ENCODE data around the gene MRPS31.

The MRPS31 gene

GRCh38 chr13:40801255-40802217 lies 30.5 kb upstream of the MRPS31 start:
- no peaks in the 10 kb centered on the region for H3K9me3 ChIP-seq (ENCODE audit: low read length)
- peaks cover 27% of the 10 kb centered on the region for H3K36me3 ChIP-seq (ENCODE audit: insufficient read depth, low read length)
- no peak overlapping the region for H3K9ac ChIP-seq (ENCODE audit: low read length)
- H3K27ac ChIP-seq (ENCODE audit: low read depth, low read length) = no peak overlapping the region
- H3K4me3 ChIP-seq (ENCODE audit: low read depth in 1 of 2, low read length in 2 of 2) = no peak overlapping the region
- no peaks in the 10 kb centered on the region for H3K27me3 ChIP-seq (ENCODE audit: control insufficient read depth in 1 of 2, insufficient read depth in 2 of 2, low read length in 2 of 2)
- no peaks in the 10 kb centered on the region for H3K4me1 ChIP-seq (ENCODE audit: insufficient read depth, low read length)

- H3K27ac ChIP-seq (ENCODE audit: low read depth, low read length) = no peak overlapping the region
- no peak overlapping the region for H3K4me3 ChIP-seq (ENCODE audit: low read depth in 1 of 2, low read length in 2 of 2)
- no peak overlapping the region for H3K9ac ChIP-seq (ENCODE audit: low read length)
- peaks cover 26% of the 10 kb centered on the region for H3K36me3 ChIP-seq (ENCODE audit: insufficient read depth, low read length)
- H3K9me3 ChIP-seq (ENCODE audit: low read length) = no peaks in the 10 kb centered on the region
- H3K27me3 ChIP-seq (ENCODE audit: control insufficient read depth in 1 of 2, insufficient read depth in 2 of 2, low read length in 2 of 2) = no peaks in the 10 kb centered on the region
- no peaks in the 10 kb centered on the region for H3K4me1 ChIP-seq (ENCODE audit: insufficient read depth, low read length)
Observed at GRCh38 chr13:40800559-40800958, 29.6 kb upstream of the MRPS31 start.

- no peaks in the 10 kb centered on the region for H3K27me3 ChIP-seq (ENCODE audit: control insufficient read depth in 1 of 2, insufficient read depth in 2 of 2, low read length in 2 of 2)
- H3K36me3 ChIP-seq (ENCODE audit: insufficient read depth, low read length) = peaks cover 17% of the 10 kb centered on the region
- no peak overlapping the region for H3K27ac ChIP-seq (ENCODE audit: low read depth, low read length)
- no peaks in the 10 kb centered on the region for H3K4me1 ChIP-seq (ENCODE audit: insufficient read depth, low read length)
- H3K9me3 ChIP-seq (ENCODE audit: low read length) = no peaks in the 10 kb centered on the region
- H3K4me3 ChIP-seq (ENCODE audit: low read depth in 1 of 2, low read length in 2 of 2) = no peak overlapping the region
- no peak overlapping the region for H3K9ac ChIP-seq (ENCODE audit: low read length)
Observed at GRCh38 chr13:40799508-40799907, 28.5 kb upstream of the MRPS31 start.

GRCh38 chr13:40798380-40798779 lies 27.4 kb upstream of the MRPS31 start:
- Histone ChIP-seq H3K9ac (ENCODE audit: low read length) (no peak overlapping the region), H3K36me3 (ENCODE audit: insufficient read depth, low read length) (peaks cover 17% of the 10 kb centered on the region), H3K4me1 (ENCODE audit: insufficient read depth, low read length) (no peaks in the 10 kb centered on the region), H3K27ac (ENCODE audit: low read depth, low read length) (no peak overlapping the region), H3K9me3 (ENCODE audit: low read length) (no peaks in the 10 kb centered on the region), H3K4me3 (ENCODE audit: low read depth in 1 of 2, low read length in 2 of 2) (no peak overlapping the region), H3K27me3 (ENCODE audit: control insufficient read depth in 1 of 2, insufficient read depth in 2 of 2, low read length in 2 of 2) (no peaks in the 10 kb centered on the region)

GRCh38 chr13:40796649-40797048 lies 25.7 kb upstream of the MRPS31 start:
- Histone ChIP-seq H3K9ac (ENCODE audit: low read length) (no peak overlapping the region), H3K27ac (ENCODE audit: low read depth, low read length) (no peak overlapping the region), H3K27me3 (ENCODE audit: control insufficient read depth in 1 of 2, insufficient read depth in 2 of 2, low read length in 2 of 2) (no peaks in the 10 kb centered on the region), H3K4me3 (ENCODE audit: low read depth in 1 of 2, low read length in 2 of 2) (no peak overlapping the region), H3K9me3 (ENCODE audit: low read length) (no peaks in the 10 kb centered on the region), H3K36me3 (ENCODE audit: insufficient read depth, low read length) (peaks cover 17% of the 10 kb centered on the region), H3K4me1 (ENCODE audit: insufficient read depth, low read length) (no peaks in the 10 kb centered on the region)

- Histone ChIP-seq H3K9ac (ENCODE audit: low read length) (no peak overlapping the region), H3K4me1 (ENCODE audit: insufficient read depth, low read length) (no peaks in the 10 kb centered on the region), H3K36me3 (ENCODE audit: insufficient read depth, low read length) (peaks cover 9% of the 10 kb centered on the region), H3K9me3 (ENCODE audit: low read length) (no peaks in the 10 kb centered on the region), H3K27ac (ENCODE audit: low read depth, low read length) (no peak overlapping the region), H3K27me3 (ENCODE audit: control insufficient read depth in 1 of 2, insufficient read depth in 2 of 2, low read length in 2 of 2) (no peaks in the 10 kb centered on the region), H3K4me3 (ENCODE audit: low read depth in 1 of 2, low read length in 2 of 2) (no peak overlapping the region)
Observed at GRCh38 chr13:40794414-40795368, 23.7 kb upstream of the MRPS31 start.

GRCh38 chr13:40793339-40793738 lies 22.3 kb upstream of the MRPS31 start:
- Histone ChIP-seq H3K36me3 (ENCODE audit: insufficient read depth, low read length) (no peaks in the 10 kb centered on the region), H3K27me3 (ENCODE audit: control insufficient read depth in 1 of 2, insufficient read depth in 2 of 2, low read length in 2 of 2) (no peaks in the 10 kb centered on the region), H3K4me3 (ENCODE audit: low read depth in 1 of 2, low read length in 2 of 2) (no peak overlapping the region), H3K4me1 (ENCODE audit: insufficient read depth, low read length) (peaks cover 6% of the 10 kb centered on the region), H3K9ac (ENCODE audit: low read length) (no peak overlapping the region), H3K9me3 (ENCODE audit: low read length) (no peaks in the 10 kb centered on the region), H3K27ac (ENCODE audit: low read depth, low read length) (no peak overlapping the region)

GRCh38 chr13:40792284-40793051 lies 21.5 kb upstream of the MRPS31 start:
- no peaks in the 10 kb centered on the region for H3K27me3 ChIP-seq (ENCODE audit: control insufficient read depth in 1 of 2, insufficient read depth in 2 of 2, low read length in 2 of 2)
- H3K4me1 ChIP-seq (ENCODE audit: insufficient read depth, low read length) = peaks cover 6% of the 10 kb centered on the region
- H3K9me3 ChIP-seq (ENCODE audit: low read length) = no peaks in the 10 kb centered on the region
- H3K27ac ChIP-seq (ENCODE audit: low read depth, low read length) = no peak overlapping the region
- H3K4me3 ChIP-seq (ENCODE audit: low read depth in 1 of 2, low read length in 2 of 2) = no peak overlapping the region
- no peak overlapping the region for H3K9ac ChIP-seq (ENCODE audit: low read length)
- no peaks in the 10 kb centered on the region for H3K36me3 ChIP-seq (ENCODE audit: insufficient read depth, low read length)

- H3K27ac ChIP-seq (ENCODE audit: low read depth, low read length) = peak overlapping the region; percentile 75
- no peak overlapping the region for H3K9ac ChIP-seq (ENCODE audit: low read length)
- no peaks in the 10 kb centered on the region for H3K27me3 ChIP-seq (ENCODE audit: control insufficient read depth in 1 of 2, insufficient read depth in 2 of 2, low read length in 2 of 2)
- H3K36me3 ChIP-seq (ENCODE audit: insufficient read depth, low read length) = no peaks in the 10 kb centered on the region
- H3K4me1 ChIP-seq (ENCODE audit: insufficient read depth, low read length) = peaks cover 6% of the 10 kb centered on the region
- no peaks in the 10 kb centered on the region for H3K9me3 ChIP-seq (ENCODE audit: low read length)
- H3K4me3 ChIP-seq (ENCODE audit: low read depth in 1 of 2, low read length in 2 of 2) = peak overlapping the region; percentile 51 to 58
Observed at GRCh38 chr13:40790154-40790616, 19.2 kb upstream of the MRPS31 start.

GRCh38 chr13:40789275-40790153 lies 18.5 kb upstream of the MRPS31 start, which contains the start of gene SLC25A15:
Gene SLC25A15, plus strand, starts transcription at chr13:40789611. Its CDS starts 3,616 bp downstream, at chr13:40793227.
- Histone ChIP-seq H3K27ac (ENCODE audit: low read depth, low read length) (peak within 1 kb of the TSS; percentile 75), H3K9me3 (ENCODE audit: low read length) (no peaks in the 10 kb centered on the region), H3K36me3 (ENCODE audit: insufficient read depth, low read length) (no peaks in the 10 kb centered on the region), H3K27me3 (ENCODE audit: control insufficient read depth in 1 of 2, insufficient read depth in 2 of 2, low read length in 2 of 2) (no peaks in the 10 kb centered on the region), H3K4me3 (ENCODE audit: low read depth in 1 of 2, low read length in 2 of 2) (peak within 1 kb of the TSS; percentile 51 to 58), H3K9ac (ENCODE audit: low read length) (no peak within 1 kb of the TSS), H3K4me1 (ENCODE audit: insufficient read depth, low read length) (peaks cover 6% of the 10 kb centered on the region)
